HG03280 (cell line): ENCODE results near the gene LASP1NB.
"Not testable (repeated sequence)": the region's sequence is repeated elsewhere in the genome, so short reads cannot be mapped to it uniquely, and the experiment has no call there.

ENCODE experiments used
- ATAC-seq: cut with Tn5 transposase; IDR thresholded peaks from one replicate; pipeline ENCODE4 v1.9.1; 2021; ENCODE audit warnings: mild to moderate bottlenecking, moderate library complexity; ENCODE audit not compliant: unreplicated experiment

The LASP1NB gene

GRCh38 chr17:38959508-38959907 is 34.1 kb downstream of the LASP1NB start:
- no peak for ATAC-seq

DNA sequence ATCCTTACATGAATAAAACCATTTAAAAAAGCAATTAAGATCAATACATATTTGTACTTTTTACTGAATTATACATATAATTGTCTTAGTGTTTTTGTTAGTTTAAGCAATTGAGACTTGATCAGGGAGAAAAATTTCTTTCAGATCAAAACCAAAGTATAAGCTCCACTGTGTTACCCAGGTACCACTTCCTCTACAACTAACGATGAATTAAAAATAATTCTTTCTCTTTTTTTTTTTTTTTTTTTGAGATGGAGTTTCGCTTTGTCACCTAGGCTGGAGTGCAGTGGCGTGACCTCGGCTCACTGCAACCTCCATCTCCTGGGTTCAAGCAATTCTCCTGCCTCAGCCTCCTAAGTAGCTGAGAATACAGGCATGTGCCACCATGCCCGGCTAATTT is 35.0 kb downstream of the LASP1NB start:
- ATAC-seq: no peak

- no peak for ATAC-seq
These were observed 36.0 kb downstream of the LASP1NB start for GRCh38 chr17:38961413-38961812.

- no peak for ATAC-seq
These were observed 41.9 kb downstream of the LASP1NB start, which contains the start of gene FBXO47 for GRCh38 chr17:38967290-38967738. TSS of gene FBXO47 (minus strand) at chr17:38967403. CDS start at chr17:38963025, 4,378 bp downstream.

DNA sequence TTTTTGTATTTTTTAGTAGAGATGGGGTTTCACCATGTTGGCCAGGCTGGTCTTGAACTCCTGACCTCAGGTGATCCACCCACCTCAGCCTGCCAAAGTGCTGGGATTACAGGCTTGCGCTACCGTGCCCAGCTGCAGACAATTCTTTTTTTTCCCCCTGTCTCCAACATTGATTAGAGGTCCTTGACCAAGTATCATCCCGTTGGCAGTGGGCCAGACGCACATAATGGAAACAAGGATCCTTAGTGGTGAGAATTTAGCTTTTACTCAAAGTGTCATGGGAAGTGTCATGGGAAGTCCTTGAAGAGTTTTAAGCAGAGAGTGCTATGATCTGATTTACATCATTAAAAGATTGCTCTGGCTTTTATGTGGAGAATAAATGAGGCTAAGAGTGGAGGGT is 43.9 kb downstream of the LASP1NB start:
- ATAC-seq: no peak

DNA sequence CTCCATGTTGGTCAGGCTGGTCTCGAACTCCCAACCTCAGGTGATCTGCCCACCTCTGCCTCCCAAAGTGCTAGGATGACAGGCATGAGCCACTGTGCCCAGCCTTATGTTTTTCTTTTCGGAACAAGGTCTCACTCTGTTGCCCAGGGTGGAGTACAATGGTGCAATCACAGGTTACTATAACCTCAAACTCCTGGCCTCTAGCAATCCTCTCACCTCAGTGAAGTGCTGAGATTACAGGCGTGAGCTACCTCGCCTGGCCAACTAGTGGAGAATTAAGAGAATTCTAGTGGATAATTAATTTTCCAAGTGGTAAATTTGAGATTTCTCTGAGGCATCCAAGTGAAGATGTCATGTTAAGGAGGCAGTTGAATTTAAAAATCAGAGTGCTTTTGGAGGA is 44.7 kb downstream of the LASP1NB start:
- ATAC-seq: no peak

DNA sequence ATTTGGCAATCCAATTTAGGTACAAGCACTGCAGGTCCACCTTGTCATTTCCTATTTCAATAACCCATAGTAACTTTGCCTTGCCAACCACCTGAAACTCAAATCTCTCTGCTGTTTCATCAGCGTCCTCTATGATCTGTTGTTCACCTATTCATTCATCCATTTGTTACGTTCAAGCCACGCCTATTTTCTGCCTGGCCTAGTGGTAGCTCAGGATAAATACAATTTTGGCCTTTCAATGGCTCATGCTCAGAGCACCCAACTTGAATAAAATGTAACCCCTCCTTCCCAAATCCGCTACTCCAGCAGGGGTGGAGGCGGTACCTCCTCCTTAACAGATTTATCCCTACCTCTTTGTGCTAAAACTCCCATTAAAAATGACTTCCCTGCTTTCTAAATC is 45.4 kb downstream of the LASP1NB start:
- ATAC-seq: no peak

- not testable (repeated sequence) for ATAC-seq
These were observed 50.8 kb downstream of the LASP1NB start for GRCh38 chr17:38976187-38976551.

DNA sequence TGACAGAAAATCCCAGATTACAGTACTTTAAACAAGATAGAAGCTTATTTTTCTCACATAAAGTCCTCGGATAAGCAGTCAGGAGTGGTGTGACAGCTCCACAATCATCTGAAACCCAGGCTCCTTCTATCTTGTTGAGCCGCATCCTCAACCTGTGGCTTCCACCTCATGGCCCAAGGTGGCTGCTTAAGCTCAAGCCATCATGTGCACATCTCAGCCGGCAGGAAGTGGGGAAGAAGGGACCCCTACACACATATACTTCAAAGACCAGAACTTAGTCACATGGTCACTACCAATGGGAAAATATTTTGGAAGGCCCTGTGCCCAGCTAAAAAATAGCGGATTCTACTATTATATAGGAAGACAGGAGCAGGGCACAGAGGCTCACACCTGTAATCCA is 52.8 kb downstream of the LASP1NB start:
- ATAC-seq: no peak
